Lower lobe of right lung (tissue), 2 donors: ENCODE measurements around the gene STRA6. TPM values are rescaled to one million over a fixed set of nuclear protein-coding genes. Genes with fewer than 3 reads are reported as not detected.

Experiments
- ATAC-seq, 2 donors: fragments of 200-7000 bp; cut with Tn5 transposase; one replicate each; pipeline ENCODE4 v1.9.1; 2020 to 2022; ENCODE audit warnings: mild to moderate bottlenecking in 2 of 2, moderate library complexity in 2 of 2
- DNase-seq: peaks from one replicate; pipeline ENCODE4 v3.0.0-alpha.2; 2020
- H3K27ac ChIP-seq: fragments of 200-600 bp; one replicate; pipeline ENCODE4 v1.8.0; 2022
- H3K27me3 ChIP-seq: fragments of 200-600 bp; one replicate; pipeline ENCODE4 v1.8.0; 2022; ENCODE audit warnings: low read depth
- H3K36me3 ChIP-seq: fragments of 200-600 bp; one replicate; pipeline ENCODE4 v1.8.0; 2022; ENCODE audit warnings: mild to moderate bottlenecking
- H3K4me1 ChIP-seq: fragments of 200-600 bp; one replicate; pipeline ENCODE4 v1.8.0; 2022
- H3K4me3 ChIP-seq: fragments of 200-600 bp; one replicate; pipeline ENCODE4 v1.8.0; 2022; ENCODE audit warnings: mild to moderate bottlenecking
- H3K9me3 ChIP-seq: fragments of 200-600 bp; one replicate; pipeline ENCODE4 v1.8.0; 2022
- intact Hi-C: fragments of 100-400 bp; cut with DNase I; formaldehyde crosslinking; loops from one replicate; pipeline ENCODE4 v1.11.0; 2022
- total RNA-seq: library from RNA; stranded (reverse); fragmentation: NEBNext Ultra II Directional; extraction: Animal tissue kit (Norgen Biotek cat#: 25700); gene quantifications from one replicate; pipeline ENCODE4 v1.2.1, GENCODE V29; 2021
- TF ChIP-seq, protein P1 (sequence below): fragments of 200-600 bp; IDR thresholded peaks from one replicate; pipeline ENCODE4 v1.8.0; 2022; ENCODE audit warnings: antibody characterized with exemption, mild to moderate bottlenecking
- donor health status: DM: no; HTN: yes; CAD: no; lungs with severe emphysema.

STRA6 gene
- total RNA-seq, 1 donor from 2014 or later, result not detected

DNA sequence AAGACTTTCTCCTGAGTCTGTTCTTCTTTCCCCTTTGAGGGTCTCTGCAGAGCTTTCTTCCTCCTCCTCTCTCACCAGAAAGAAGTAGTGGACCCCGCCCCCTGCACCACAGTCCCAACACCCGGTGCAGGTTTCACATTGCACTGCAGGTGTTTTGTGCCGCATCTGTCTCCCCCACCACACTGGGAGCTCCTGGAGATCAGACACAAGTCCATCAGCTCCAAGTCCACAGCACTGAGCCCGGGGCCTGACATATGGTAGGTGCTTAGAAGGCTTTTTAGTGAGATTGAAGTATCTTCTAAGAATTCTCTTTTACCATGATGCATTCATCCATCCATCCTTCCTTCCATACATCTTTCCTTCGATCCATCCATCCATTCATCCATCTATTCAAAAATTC lies 9.8 kb downstream of the STRA6 start:
- H3K4me1 ChIP-seq, result peaks cover 18% of the 10 kb centered on the region
- no peak overlapping the region for H3K4me3 ChIP-seq
- H3K9me3 ChIP-seq, result no peaks in the 10 kb centered on the region
- H3K27me3 ChIP-seq, result no peaks in the 10 kb centered on the region
- ATAC-seq, result no peak
- DNase-seq, result no peak
- intact Hi-C loops, result no loop called here
- H3K36me3 ChIP-seq, result no peaks in the 10 kb centered on the region
- TF ChIP-seq, protein P1, sequence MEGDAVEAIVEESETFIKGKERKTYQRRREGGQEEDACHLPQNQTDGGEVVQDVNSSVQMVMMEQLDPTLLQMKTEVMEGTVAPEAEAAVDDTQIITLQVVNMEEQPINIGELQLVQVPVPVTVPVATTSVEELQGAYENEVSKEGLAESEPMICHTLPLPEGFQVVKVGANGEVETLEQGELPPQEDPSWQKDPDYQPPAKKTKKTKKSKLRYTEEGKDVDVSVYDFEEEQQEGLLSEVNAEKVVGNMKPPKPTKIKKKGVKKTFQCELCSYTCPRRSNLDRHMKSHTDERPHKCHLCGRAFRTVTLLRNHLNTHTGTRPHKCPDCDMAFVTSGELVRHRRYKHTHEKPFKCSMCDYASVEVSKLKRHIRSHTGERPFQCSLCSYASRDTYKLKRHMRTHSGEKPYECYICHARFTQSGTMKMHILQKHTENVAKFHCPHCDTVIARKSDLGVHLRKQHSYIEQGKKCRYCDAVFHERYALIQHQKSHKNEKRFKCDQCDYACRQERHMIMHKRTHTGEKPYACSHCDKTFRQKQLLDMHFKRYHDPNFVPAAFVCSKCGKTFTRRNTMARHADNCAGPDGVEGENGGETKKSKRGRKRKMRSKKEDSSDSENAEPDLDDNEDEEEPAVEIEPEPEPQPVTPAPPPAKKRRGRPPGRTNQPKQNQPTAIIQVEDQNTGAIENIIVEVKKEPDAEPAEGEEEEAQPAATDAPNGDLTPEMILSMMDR, result no peak
- no peak overlapping the region for H3K27ac ChIP-seq

DNA sequence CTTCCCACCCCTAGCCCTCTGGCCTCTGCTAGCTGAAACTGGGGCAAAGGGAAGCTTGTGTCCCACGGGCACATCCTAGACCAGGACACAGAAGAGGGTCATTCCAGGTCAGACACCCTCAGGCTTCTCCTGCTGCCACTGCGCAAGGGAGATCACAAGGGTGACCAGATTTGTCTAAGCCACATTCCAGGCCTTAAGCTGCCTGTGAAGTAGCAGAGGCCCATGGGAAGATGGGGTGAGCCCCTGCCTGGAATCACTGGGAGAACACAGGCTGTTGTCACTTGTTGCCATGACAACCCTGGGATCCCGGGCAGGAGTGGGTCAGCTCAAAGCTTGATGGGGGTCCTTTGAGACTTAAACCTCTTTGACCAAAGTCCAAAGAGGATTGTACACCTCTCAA lies 10.8 kb downstream of the STRA6 start:
- Histone ChIP-seq H3K9me3 (no peaks in the 10 kb centered on the region), H3K4me3 (no peak overlapping the region), H3K36me3 (no peaks in the 10 kb centered on the region), H3K27me3 (no peaks in the 10 kb centered on the region), H3K27ac (no peak overlapping the region), H3K4me1 (peaks cover 15% of the 10 kb centered on the region)
- intact Hi-C loops, result no loop called here
- DNase-seq, result no peak
- TF ChIP-seq, protein P1, result no peak
- ATAC-seq, result no peak

DNA sequence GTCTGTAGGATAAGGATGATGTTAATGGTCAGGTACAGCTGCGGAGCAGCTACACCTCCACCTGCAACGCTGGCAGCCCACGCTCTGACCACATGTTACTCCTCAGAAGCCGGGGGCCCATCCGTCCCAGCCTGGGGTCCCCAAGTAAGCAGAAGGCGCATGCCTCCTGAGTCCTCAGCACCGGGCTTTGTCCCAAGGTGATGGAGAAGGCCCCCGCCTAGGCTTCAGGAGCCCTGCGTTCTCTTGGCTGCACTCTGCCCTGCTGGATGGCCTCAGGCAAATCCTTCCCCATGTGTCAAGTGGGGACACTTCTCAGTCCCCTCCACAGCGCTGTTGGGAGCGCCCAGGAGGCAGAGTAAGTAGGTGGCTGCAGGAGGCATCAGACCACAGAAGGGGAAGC lies 14.4 kb downstream of the STRA6 start:
- Histone ChIP-seq H3K4me1 (no peaks in the 10 kb centered on the region), H3K27ac (no peak overlapping the region), H3K9me3 (no peaks in the 10 kb centered on the region), H3K27me3 (no peaks in the 10 kb centered on the region), H3K4me3 (no peak overlapping the region), H3K36me3 (no peaks in the 10 kb centered on the region)
- ATAC-seq (no peak), DNase-seq (no peak)
- intact Hi-C loops, result no loop called here
- TF ChIP-seq, protein P1, result no peak

DNA sequence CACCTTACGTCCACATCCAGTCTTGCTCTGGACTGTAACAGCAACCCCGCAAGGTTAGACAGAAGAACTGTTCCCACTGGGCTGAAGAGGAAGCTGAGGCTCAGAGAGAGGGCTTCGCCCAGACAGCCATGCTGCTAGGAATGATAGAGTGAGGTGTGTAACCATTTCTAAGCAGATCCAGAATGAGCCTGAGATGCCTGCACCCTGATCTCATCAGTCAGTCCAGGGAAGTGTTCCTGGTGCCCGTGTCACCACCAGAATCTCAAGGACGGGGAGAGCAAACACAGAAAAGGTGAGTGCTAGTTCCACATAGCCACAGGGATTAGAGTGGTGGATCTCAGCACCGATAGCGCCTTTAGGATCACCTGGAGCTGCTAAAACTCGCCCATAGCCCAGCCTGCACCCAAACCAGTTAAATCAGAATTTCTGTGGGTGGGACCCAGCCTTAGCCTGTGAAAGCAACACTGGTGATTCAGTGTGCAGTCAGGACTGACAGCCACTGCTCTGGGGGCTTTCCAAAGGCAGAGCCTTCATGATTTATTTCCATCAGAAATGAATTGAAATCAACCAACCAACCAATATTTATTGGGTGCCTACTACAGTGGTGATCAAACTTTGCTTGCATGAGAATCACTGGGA lies 16.8 kb downstream of the STRA6 start:
- Histone ChIP-seq H3K36me3 (no peaks in the 10 kb centered on the region), H3K27ac (no peak overlapping the region), H3K4me3 (no peak overlapping the region), H3K9me3 (no peaks in the 10 kb centered on the region), H3K27me3 (no peaks in the 10 kb centered on the region), H3K4me1 (no peaks in the 10 kb centered on the region)
- TF ChIP-seq, protein P1, result no peak
- DNase-seq (no peak), ATAC-seq (no peak)
- intact Hi-C loops, result no loop called here

DNA sequence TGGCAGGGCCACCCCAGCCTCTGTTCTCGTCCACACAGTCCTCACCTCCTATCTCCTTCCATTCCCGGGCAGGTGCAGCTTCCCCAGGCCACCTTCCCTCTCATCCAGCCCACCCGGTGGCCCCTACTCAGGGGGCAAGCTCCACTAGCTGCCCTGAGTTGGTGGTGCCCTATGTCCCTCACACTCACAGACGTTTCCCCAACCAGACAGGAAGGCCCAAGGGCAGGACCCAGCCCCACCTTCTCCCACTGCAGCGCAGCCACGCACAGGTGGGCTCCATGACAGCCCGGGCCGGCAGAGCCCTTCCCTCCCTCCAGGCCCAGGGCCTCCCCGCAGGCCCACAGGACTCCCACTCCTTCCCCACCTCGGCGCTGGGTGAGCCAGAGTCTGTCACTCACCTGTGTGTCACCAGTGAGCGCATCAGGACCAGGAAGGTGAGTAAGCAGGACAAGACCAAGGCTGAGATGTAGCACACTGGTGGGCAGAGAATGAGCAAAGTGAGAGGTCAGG lies 17.9 kb downstream of the STRA6 start:
- Histone ChIP-seq H3K9me3 (no peaks in the 10 kb centered on the region), H3K36me3 (no peaks in the 10 kb centered on the region), H3K27me3 (no peaks in the 10 kb centered on the region), H3K4me3 (no peak overlapping the region), H3K4me1 (peaks cover 9% of the 10 kb centered on the region), H3K27ac (no peak overlapping the region)
- DNase-seq, result no peak
- intact Hi-C loops, result no loop called here
- TF ChIP-seq, protein P1, result no peak
- ATAC-seq, result no peak
